Neural cell (in vitro differentiated cells): ENCODE measurements around the gene POMGNT2. TPM values are rescaled to one million over a fixed set of nuclear protein-coding genes. Genes with fewer than 3 reads are reported as not detected.

Experiments
- H2AFZ ChIP-seq: fragments of 200-600, 300-800 bp; sonication (generic), shearing (Covaris generic); 2 replicates; pipeline ENCODE4 v1.6.0; 2014; ENCODE audit warnings: low read depth, mild to moderate bottlenecking, antibody characterized with exemption, low read length, moderate library complexity
- H3F3A ChIP-seq: fragments of 200-600 bp; shearing (Covaris generic); 2 replicates; pipeline ENCODE4 v1.6.1; 2016; ENCODE audit warnings: mild to moderate bottlenecking, moderate library complexity, mixed read lengths, antibody characterized with exemption, low read length; ENCODE audit not compliant: insufficient read depth, poor library complexity, severe bottlenecking
- H3K27ac ChIP-seq: fragments of 200-600, 300-800 bp; sonication (generic), shearing (Covaris generic); 2 replicates; pipeline ENCODE4 v1.5.1; 2014; ENCODE audit warnings: mild to moderate bottlenecking, low read length, moderate library complexity
- H3K27me3 ChIP-seq: fragments of 300-800, 200-600 bp; sonication (generic), shearing (Covaris generic); 2 replicates; pipeline ENCODE4 v1.6.0; 2014; ENCODE audit warnings: mild to moderate bottlenecking, low read depth, low read length, moderate library complexity; ENCODE audit not compliant: insufficient read depth
- H3K36me3 ChIP-seq: fragments of 300-800, 200-600 bp; sonication (generic), shearing (Covaris generic); 2 replicates; pipeline ENCODE4 v1.5.1; 2014; ENCODE audit warnings: mild to moderate bottlenecking, antibody characterized with exemption, low read length, moderate library complexity; ENCODE audit not compliant: insufficient read depth
- H3K4me2 ChIP-seq: fragments of 300-800, 200-600 bp; sonication (generic), shearing (Covaris generic); 2 replicates; pipeline ENCODE4 v1.6.0; 2014; ENCODE audit warnings: mild to moderate bottlenecking, low read length
- H3K4me3 ChIP-seq: fragments of 300-800, 200-600 bp; sonication (generic), shearing (Covaris generic); 2 replicates; pipeline ENCODE4 v1.5.1; 2014; ENCODE audit warnings: mild to moderate bottlenecking, low read length, moderate library complexity
- H3K79me2 ChIP-seq: fragments of 200-600 bp; shearing (Covaris generic); replicated peaks from 2 replicates; pipeline ENCODE4 v1.6.0; 2014; ENCODE audit warnings: mild to moderate bottlenecking, low read length, moderate library complexity; ENCODE audit not compliant: insufficient read depth
- H3K9ac ChIP-seq: fragments of 300-800, 200-600 bp; sonication (generic), shearing (Covaris generic); 2 replicates; pipeline ENCODE4 v1.6.1; 2016; ENCODE audit warnings: mild to moderate bottlenecking, low read length, mixed read lengths
- H3K9me2 ChIP-seq: fragments of 200-600 bp; shearing (Covaris generic); 2 replicates; pipeline ENCODE4 v1.6.1; 2016; ENCODE audit warnings: mild to moderate bottlenecking, low read length, mixed read lengths; ENCODE audit not compliant: insufficient read depth
- H3K9me3 ChIP-seq: fragments of 200-600, 300-800 bp; sonication (generic), shearing (Covaris generic); 2 replicates; pipeline ENCODE4 v1.6.1; 2016; ENCODE audit warnings: mild to moderate bottlenecking, mixed run types, low read length, moderate library complexity, mixed read lengths
- H4K20me1 ChIP-seq: fragments of 200-600 bp; shearing (Covaris generic); 2 replicates; pipeline ENCODE4 v1.6.1; 2016; ENCODE audit warnings: mild to moderate bottlenecking, mixed run types; ENCODE audit not compliant: insufficient read depth
- CTCF ChIP-seq: fragments of 450-650 bp; IDR thresholded peaks from 2 replicates; pipeline ENCODE4 v1.5.1; 2014; ENCODE audit warnings: antibody characterized with exemption, mild to moderate bottlenecking, moderate library complexity; ENCODE audit not compliant: poor library complexity, severe bottlenecking
- EP300 ChIP-seq: fragments of 450-650 bp; conservative IDR thresholded peaks from 2 replicates; pipeline ENCODE4 v1.6.1; 2014; ENCODE audit warnings: antibody characterized with exemption, mild to moderate bottlenecking, moderate library complexity; ENCODE audit not compliant: poor library complexity, severe bottlenecking
- EZH2 ChIP-seq: fragments of 200-600, 300-800 bp; shearing (Covaris generic), sonication (generic); IDR thresholded peaks from 2 replicates; pipeline ENCODE4 v1.6.1; 2014; ENCODE audit warnings: antibody characterized with exemption, low read length, borderline replicate concordance, mild to moderate bottlenecking; ENCODE audit not compliant: insufficient read depth, poor library complexity, severe bottlenecking
- MXI1 ChIP-seq: fragments of 450-650 bp; conservative IDR thresholded peaks from 2 replicates; pipeline ENCODE4 v1.6.1; 2014; ENCODE audit warnings: antibody characterized with exemption, mild to moderate bottlenecking; ENCODE audit not compliant: poor library complexity, severe bottlenecking
- POLR2AphosphoS5 ChIP-seq: IDR thresholded peaks from 2 replicates; pipeline ENCODE4 v1.6.1; 2012
- RAD21 ChIP-seq: fragments of 450-650 bp; conservative IDR thresholded peaks from 2 replicates; pipeline ENCODE4 v1.6.1; 2014; ENCODE audit warnings: antibody characterized with exemption, mild to moderate bottlenecking, moderate library complexity
- REST ChIP-seq: IDR thresholded peaks from 2 replicates; pipeline ENCODE4 v1.6.1; 2012; ENCODE audit warnings: borderline replicate concordance
- SMC3 ChIP-seq: fragments of 450-650 bp; conservative IDR thresholded peaks from 2 replicates; pipeline ENCODE4 v1.6.1; 2014; ENCODE audit warnings: antibody characterized with exemption, mild to moderate bottlenecking, moderate library complexity; ENCODE audit not compliant: poor library complexity
- TAF1 ChIP-seq: IDR thresholded peaks from 2 replicates; pipeline ENCODE4 v1.6.1; 2012; ENCODE audit warnings: low read depth
- polyA plus RNA-seq: library from polyadenylated mRNA; depleted of rRNA; stranded (reverse); fragments of >200 nt; gene quantifications from 2 replicates; pipeline ENCODE4 v1.2.3, GENCODE V29; 2014

Gene POMGNT2
- polyA plus RNA-seq, 1 donor from 2014 or later, result 25.7 TPM

GRCh38 chr3:43146599-43146998 lies 40.7 kb upstream of the POMGNT2 start:
- H3K27me3 ChIP-seq, result no peaks in the 10 kb centered on the region
- H3F3A ChIP-seq, result no peaks in the 10 kb centered on the region
- H3K9me3 ChIP-seq, result no peaks in the 10 kb centered on the region
- H4K20me1 ChIP-seq, result no peaks in the 10 kb centered on the region
- TF ChIP-seq MXI1 (no peak), POLR2AphosphoS5 (no peak), CTCF (no peak), EP300 (no peak), TAF1 (no peak), SMC3 (no peak), RAD21 (no peak), REST (no peak), EZH2 (no peak)
- H3K27ac ChIP-seq, result no peak overlapping the region
- no peaks in the 10 kb centered on the region for H3K9me2 ChIP-seq
- H3K79me2 ChIP-seq, result no peaks in the 10 kb centered on the region
- H3K4me3 ChIP-seq, result no peak overlapping the region
- H3K4me2 ChIP-seq, result no peak overlapping the region
- H3K9ac ChIP-seq, result no peak overlapping the region
- H2AFZ ChIP-seq, result no peak overlapping the region
- H3K36me3 ChIP-seq, result no peaks in the 10 kb centered on the region

DNA sequence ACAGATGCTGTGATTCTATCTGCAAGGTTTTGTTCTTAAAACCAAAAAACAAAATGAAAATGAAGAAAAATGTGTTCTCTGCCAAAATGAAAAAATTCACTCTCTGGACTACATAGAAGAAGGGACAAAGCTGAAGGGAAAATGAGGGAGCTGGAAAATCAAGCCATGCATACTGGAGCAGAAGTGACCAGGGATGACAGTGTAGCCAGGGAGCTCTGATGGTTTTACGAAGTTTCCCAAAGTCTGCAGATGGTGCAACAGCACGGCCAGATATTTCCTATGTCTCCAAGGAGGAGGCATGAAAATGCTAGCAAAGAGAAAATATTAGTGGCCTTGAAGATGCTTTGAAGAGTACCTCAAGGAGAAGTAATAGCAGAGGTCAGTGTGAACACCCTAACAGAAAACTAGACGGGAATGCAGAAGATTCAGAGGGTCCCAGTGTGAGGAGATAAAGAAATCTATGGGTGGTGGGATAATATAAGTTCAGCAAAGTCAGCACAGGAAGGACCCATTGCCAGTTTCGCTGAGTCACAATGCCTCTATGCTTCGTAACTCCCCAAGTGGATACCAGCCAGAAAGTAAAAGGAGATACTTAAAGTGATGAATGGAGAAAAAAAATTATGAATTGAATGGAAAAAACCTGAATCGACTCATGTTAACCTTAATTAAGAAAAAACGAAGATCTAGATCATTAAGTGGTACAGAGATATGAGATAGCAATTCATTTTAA lies 39.0 kb upstream of the POMGNT2 start:
- Histone ChIP-seq H2AFZ (no peak overlapping the region), H4K20me1 (no peaks in the 10 kb centered on the region), H3F3A (no peaks in the 10 kb centered on the region), H3K9me3 (no peaks in the 10 kb centered on the region), H3K4me2 (no peak overlapping the region), H3K27ac (no peak overlapping the region), H3K9ac (no peak overlapping the region), H3K4me3 (no peak overlapping the region), H3K27me3 (no peaks in the 10 kb centered on the region), H3K36me3 (no peaks in the 10 kb centered on the region), H3K79me2 (no peaks in the 10 kb centered on the region), H3K9me2 (no peaks in the 10 kb centered on the region)
- TF ChIP-seq CTCF, result no peak
- TF ChIP-seq EZH2, result no peak
- no peak for TF ChIP-seq SMC3
- no peak for TF ChIP-seq RAD21
- TF ChIP-seq MXI1, result no peak
